ENCODE measurements around the gene AQP1.

- TF ChIP-seq EZH2phosphoT487 (IDR thresholded peaks at IDR 0.05; ENCODE audit: borderline replicate concordance, low read depth, low read length) = no peak
- TF ChIP-seq, protein P1, sequence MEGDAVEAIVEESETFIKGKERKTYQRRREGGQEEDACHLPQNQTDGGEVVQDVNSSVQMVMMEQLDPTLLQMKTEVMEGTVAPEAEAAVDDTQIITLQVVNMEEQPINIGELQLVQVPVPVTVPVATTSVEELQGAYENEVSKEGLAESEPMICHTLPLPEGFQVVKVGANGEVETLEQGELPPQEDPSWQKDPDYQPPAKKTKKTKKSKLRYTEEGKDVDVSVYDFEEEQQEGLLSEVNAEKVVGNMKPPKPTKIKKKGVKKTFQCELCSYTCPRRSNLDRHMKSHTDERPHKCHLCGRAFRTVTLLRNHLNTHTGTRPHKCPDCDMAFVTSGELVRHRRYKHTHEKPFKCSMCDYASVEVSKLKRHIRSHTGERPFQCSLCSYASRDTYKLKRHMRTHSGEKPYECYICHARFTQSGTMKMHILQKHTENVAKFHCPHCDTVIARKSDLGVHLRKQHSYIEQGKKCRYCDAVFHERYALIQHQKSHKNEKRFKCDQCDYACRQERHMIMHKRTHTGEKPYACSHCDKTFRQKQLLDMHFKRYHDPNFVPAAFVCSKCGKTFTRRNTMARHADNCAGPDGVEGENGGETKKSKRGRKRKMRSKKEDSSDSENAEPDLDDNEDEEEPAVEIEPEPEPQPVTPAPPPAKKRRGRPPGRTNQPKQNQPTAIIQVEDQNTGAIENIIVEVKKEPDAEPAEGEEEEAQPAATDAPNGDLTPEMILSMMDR (conservative IDR thresholded peaks at IDR 0.05; ENCODE audit: low read length) = no peak
Observed at GRCh38 chr7:30870821-30871518, 40.7 kb upstream of the AQP1 start.

All from OCI-LY7 (cell line).